Measurements from ENCODE around the gene IFT80.
A peak's percentile ranks its signal among the peaks of the same experiment; 100 is the strongest.

Gene IFT80

GRCh38 chr3:160399125-160400029 lies at the start of gene IFT80, which contains the start of gene SMC4:
IFT80 (minus strand) TSS chr3:160399225; CDS start chr3:160384600, 14,625 bp downstream.
SMC4 (plus strand) TSS chr3:160399650; CDS start chr3:160400827, 1,177 bp downstream.
- H3K9me3 ChIP-seq (ENCODE audit: control insufficient read depth, low read depth, low read length), result no peaks in the 10 kb centered on the region
- peaks cover 13% of the 10 kb centered on the region for H3K4me1 ChIP-seq (ENCODE audit: control insufficient read depth, low read depth, low read length)
- H3K4me3 ChIP-seq (ENCODE audit: low read length), result peak within 1 kb of the TSS; percentile 83
- peaks cover 11% of the 10 kb centered on the region for H3K36me3 ChIP-seq (ENCODE audit: control insufficient read depth, low read depth, low read length)
- H3K27ac ChIP-seq (ENCODE audit: low read length), result peak within 1 kb of the TSS; percentile 88
- H3K27me3 ChIP-seq (ENCODE audit: control insufficient read depth, insufficient read depth, low read length), result no peaks in the 10 kb centered on the region
- H3K9ac ChIP-seq (ENCODE audit: low read length), result peak within 1 kb of the TSS; percentile 98

GRCh38 chr3:160447544-160447943 lies 48.5 kb upstream of the IFT80 start:
- Histone ChIP-seq H3K36me3 (ENCODE audit: control insufficient read depth, low read depth, low read length) (peaks cover 25% of the 10 kb centered on the region), H3K4me3 (ENCODE audit: low read length) (peak overlapping the region; percentile 98)

GRCh38 chr3:160446522-160447056 lies 47.6 kb upstream of the IFT80 start:
- no peak overlapping the region for H3K27ac ChIP-seq (ENCODE audit: low read length)
- H3K27me3 ChIP-seq (ENCODE audit: control insufficient read depth, insufficient read depth, low read length), result no peaks in the 10 kb centered on the region
- no peaks in the 10 kb centered on the region for H3K9me3 ChIP-seq (ENCODE audit: control insufficient read depth, low read depth, low read length)
- H3K4me1 ChIP-seq (ENCODE audit: control insufficient read depth, low read depth, low read length), result peaks cover 25% of the 10 kb centered on the region
- H3K4me3 ChIP-seq (ENCODE audit: low read length), result peak overlapping the region; percentile 98
- H3K9ac ChIP-seq (ENCODE audit: low read length), result no peak overlapping the region
- peaks cover 25% of the 10 kb centered on the region for H3K36me3 ChIP-seq (ENCODE audit: control insufficient read depth, low read depth, low read length)

More at GRCh38 chr3:160447544-160447943, 48.5 kb upstream of the IFT80 start:
- Histone ChIP-seq H3K4me1 (ENCODE audit: control insufficient read depth, low read depth, low read length) (peaks cover 25% of the 10 kb centered on the region), H3K9ac (ENCODE audit: low read length) (peak overlapping the region; percentile 93), H3K27me3 (ENCODE audit: control insufficient read depth, insufficient read depth, low read length) (no peaks in the 10 kb centered on the region), H3K27ac (ENCODE audit: low read length) (no peak overlapping the region), H3K9me3 (ENCODE audit: control insufficient read depth, low read depth, low read length) (no peaks in the 10 kb centered on the region)

GRCh38 chr3:160445854-160446253 lies 46.8 kb upstream of the IFT80 start:
- Histone ChIP-seq H3K4me3 (ENCODE audit: low read length) (no peak overlapping the region), H3K36me3 (ENCODE audit: control insufficient read depth, low read depth, low read length) (peaks cover 29% of the 10 kb centered on the region), H3K4me1 (ENCODE audit: control insufficient read depth, low read depth, low read length) (peaks cover 21% of the 10 kb centered on the region), H3K9me3 (ENCODE audit: control insufficient read depth, low read depth, low read length) (no peaks in the 10 kb centered on the region), H3K27ac (ENCODE audit: low read length) (no peak overlapping the region), H3K27me3 (ENCODE audit: control insufficient read depth, insufficient read depth, low read length) (no peaks in the 10 kb centered on the region), H3K9ac (ENCODE audit: low read length) (no peak overlapping the region)

GRCh38 chr3:160444411-160444810 lies 45.4 kb upstream of the IFT80 start:
- Histone ChIP-seq H3K9ac (ENCODE audit: low read length) (no peak overlapping the region), H3K36me3 (ENCODE audit: control insufficient read depth, low read depth, low read length) (peaks cover 35% of the 10 kb centered on the region), H3K27ac (ENCODE audit: low read length) (no peak overlapping the region), H3K27me3 (ENCODE audit: control insufficient read depth, insufficient read depth, low read length) (no peaks in the 10 kb centered on the region), H3K4me3 (ENCODE audit: low read length) (no peak overlapping the region), H3K4me1 (ENCODE audit: control insufficient read depth, low read depth, low read length) (peaks cover 16% of the 10 kb centered on the region), H3K9me3 (ENCODE audit: control insufficient read depth, low read depth, low read length) (no peaks in the 10 kb centered on the region)

- Histone ChIP-seq H3K4me3 (ENCODE audit: low read length) (no peak overlapping the region), H3K4me1 (ENCODE audit: control insufficient read depth, low read depth, low read length) (no peaks in the 10 kb centered on the region), H3K9ac (ENCODE audit: low read length) (no peak overlapping the region), H3K27me3 (ENCODE audit: control insufficient read depth, insufficient read depth, low read length) (no peaks in the 10 kb centered on the region), H3K27ac (ENCODE audit: low read length) (no peak overlapping the region), H3K36me3 (ENCODE audit: control insufficient read depth, low read depth, low read length) (peaks cover 50% of the 10 kb centered on the region), H3K9me3 (ENCODE audit: control insufficient read depth, low read depth, low read length) (no peaks in the 10 kb centered on the region)
Observed at GRCh38 chr3:160440687-160441086, 41.7 kb upstream of the IFT80 start.

GRCh38 chr3:160437083-160437455 lies 38.0 kb upstream of the IFT80 start:
- Histone ChIP-seq H3K27ac (ENCODE audit: low read length) (no peak overlapping the region), H3K36me3 (ENCODE audit: control insufficient read depth, low read depth, low read length) (peaks cover 80% of the 10 kb centered on the region)

GRCh38 chr3:160435747-160436146 lies 36.7 kb upstream of the IFT80 start:
- no peaks in the 10 kb centered on the region for H3K9me3 ChIP-seq (ENCODE audit: control insufficient read depth, low read depth, low read length)
- no peak overlapping the region for H3K27ac ChIP-seq (ENCODE audit: low read length)
- H3K36me3 ChIP-seq (ENCODE audit: control insufficient read depth, low read depth, low read length), result peaks cover 88% of the 10 kb centered on the region
- H3K4me3 ChIP-seq (ENCODE audit: low read length), result no peak overlapping the region
- H3K27me3 ChIP-seq (ENCODE audit: control insufficient read depth, insufficient read depth, low read length), result no peaks in the 10 kb centered on the region
- no peaks in the 10 kb centered on the region for H3K4me1 ChIP-seq (ENCODE audit: control insufficient read depth, low read depth, low read length)
- H3K9ac ChIP-seq (ENCODE audit: low read length), result no peak overlapping the region

More at GRCh38 chr3:160437083-160437455, 38.0 kb upstream of the IFT80 start:
- no peak overlapping the region for H3K9ac ChIP-seq (ENCODE audit: low read length)
- H3K4me3 ChIP-seq (ENCODE audit: low read length), result no peak overlapping the region
- no peaks in the 10 kb centered on the region for H3K27me3 ChIP-seq (ENCODE audit: control insufficient read depth, insufficient read depth, low read length)
- no peaks in the 10 kb centered on the region for H3K9me3 ChIP-seq (ENCODE audit: control insufficient read depth, low read depth, low read length)
- no peaks in the 10 kb centered on the region for H3K4me1 ChIP-seq (ENCODE audit: control insufficient read depth, low read depth, low read length)

GRCh38 chr3:160435095-160435494 lies 36.1 kb upstream of the IFT80 start:
- Histone ChIP-seq H3K27me3 (ENCODE audit: control insufficient read depth, insufficient read depth, low read length) (no peaks in the 10 kb centered on the region), H3K4me3 (ENCODE audit: low read length) (no peak overlapping the region), H3K9me3 (ENCODE audit: control insufficient read depth, low read depth, low read length) (no peaks in the 10 kb centered on the region), H3K36me3 (ENCODE audit: control insufficient read depth, low read depth, low read length) (peaks cover 94% of the 10 kb centered on the region), H3K4me1 (ENCODE audit: control insufficient read depth, low read depth, low read length) (no peaks in the 10 kb centered on the region), H3K9ac (ENCODE audit: low read length) (no peak overlapping the region), H3K27ac (ENCODE audit: low read length) (no peak overlapping the region)

GRCh38 chr3:160434071-160434470 lies 35.0 kb upstream of the IFT80 start:
- Histone ChIP-seq H3K9me3 (ENCODE audit: control insufficient read depth, low read depth, low read length) (no peaks in the 10 kb centered on the region), H3K27ac (ENCODE audit: low read length) (no peak overlapping the region), H3K36me3 (ENCODE audit: control insufficient read depth, low read depth, low read length) (peaks cover 90% of the 10 kb centered on the region), H3K4me3 (ENCODE audit: low read length) (no peak overlapping the region), H3K9ac (ENCODE audit: low read length) (no peak overlapping the region), H3K4me1 (ENCODE audit: control insufficient read depth, low read depth, low read length) (no peaks in the 10 kb centered on the region), H3K27me3 (ENCODE audit: control insufficient read depth, insufficient read depth, low read length) (no peaks in the 10 kb centered on the region)

GRCh38 chr3:160427832-160428424 lies 28.9 kb upstream of the IFT80 start:
- Histone ChIP-seq H3K9me3 (ENCODE audit: control insufficient read depth, low read depth, low read length) (no peaks in the 10 kb centered on the region), H3K27me3 (ENCODE audit: control insufficient read depth, insufficient read depth, low read length) (no peaks in the 10 kb centered on the region), H3K36me3 (ENCODE audit: control insufficient read depth, low read depth, low read length) (peaks cover 93% of the 10 kb centered on the region), H3K9ac (ENCODE audit: low read length) (no peak overlapping the region), H3K4me3 (ENCODE audit: low read length) (no peak overlapping the region), H3K27ac (ENCODE audit: low read length) (no peak overlapping the region), H3K4me1 (ENCODE audit: control insufficient read depth, low read depth, low read length) (no peaks in the 10 kb centered on the region)

Measured in iPS-18a (cell line).